Panc1 (cell line): ENCODE data around the gene DIAPH2. TPM values are rescaled to one million over a fixed set of nuclear protein-coding genes. Genes with fewer than 3 reads are reported as not detected.

Source experiments
- ATAC-seq: fragments of 200-7000 bp; cut with Tn5 transposase; 2 replicates; pipeline ENCODE4 v1.9.1; 2020; ENCODE audit warnings: mild to moderate bottlenecking, moderate library complexity
- BruUV-seq: library from RNA; stranded (reverse); fragments of 400-500 nt; replicated peaks from 2 replicates; lab custom pipeline; 2021; lab: Mats Ljungman, UMichigan
- CTCF ChIA-PET: fragments of 300-600 bp; sonication (Branson Sonifier 250); formaldehyde crosslinking; loops from one replicate; lab custom pipeline; 2022; ENCODE audit warnings: antibody characterized with exemption; lab: Charles Lee
- POLR2A ChIA-PET: fragments of 300-600 bp; sonication (Branson Sonifier 250); formaldehyde crosslinking; loops from one replicate; lab custom pipeline; 2022; ENCODE audit warnings: antibody characterized with exemption; lab: Charles Lee
- DNase-seq: peaks from one replicate; pipeline ENCODE4 v3.0.0-alpha.2; 2010; ENCODE audit warnings: low read depth, low spot score
- H3K27ac ChIP-seq: 2 replicates; pipeline ENCODE4 v1.5.1; 2011; ENCODE audit warnings: mild to moderate bottlenecking, low read length, inconsistent platforms
- H3K27me3 ChIP-seq: fragments of 200-500 bp; sonication (Bioruptor generic); 2 replicates; pipeline ENCODE4 v1.6.0; 2014; ENCODE audit warnings: low read length, inconsistent platforms; ENCODE audit not compliant: control insufficient read depth, insufficient read depth
- H3K36me3 ChIP-seq: fragments of 200-500 bp; sonication (Bioruptor generic); 2 replicates; pipeline ENCODE4 v1.5.1; 2014; ENCODE audit warnings: inconsistent platforms, mild to moderate bottlenecking, low read length, moderate library complexity; ENCODE audit not compliant: control insufficient read depth, insufficient read depth
- H3K4me1 ChIP-seq: 2 replicates; pipeline ENCODE4 v1.5.1; 2011; ENCODE audit warnings: inconsistent platforms, mild to moderate bottlenecking, low read length, moderate library complexity; ENCODE audit not compliant: control insufficient read depth, insufficient read depth
- H3K4me3 ChIP-seq, 2 experiments: 2 replicates each; pipeline ENCODE4 v1.5.1; 2011 to 2012; ENCODE audit warnings: low read depth in 2 of 2, low read length in 2 of 2, mild to moderate bottlenecking in 2 of 2, inconsistent platforms in 1 of 2, moderate library complexity in 1 of 2
- H3K9me3 ChIP-seq: fragments of 200-500 bp; sonication (Bioruptor generic); 2 replicates; pipeline ENCODE4 v1.5.1; 2014; ENCODE audit warnings: low read depth, mild to moderate bottlenecking, inconsistent platforms, low read length, moderate library complexity; ENCODE audit not compliant: control insufficient read depth, insufficient read depth
- CTCF ChIP-seq: fragments of 450-650 bp; IDR thresholded peaks from 2 replicates; pipeline ENCODE4 v1.5.1; 2017; ENCODE audit warnings: mild to moderate bottlenecking
- POLR2AphosphoS5 ChIP-seq: IDR thresholded peaks from 2 replicates; pipeline ENCODE4 v1.6.1; 2012; ENCODE audit warnings: mild to moderate bottlenecking, low read depth, low read length, moderate library complexity
- SIN3A ChIP-seq: IDR thresholded peaks from 2 replicates; pipeline ENCODE4 v1.6.1; 2012; ENCODE audit warnings: low read depth, mild to moderate bottlenecking, low read length, moderate library complexity, borderline replicate concordance; ENCODE audit not compliant: insufficient read depth
- TCF7L2 ChIP-seq: IDR thresholded peaks from 2 replicates; pipeline ENCODE4 v1.6.1; 2011; ENCODE audit warnings: mild to moderate bottlenecking, low read depth, low read length, inconsistent platforms
- in situ Hi-C: cut with HindIII; loops from 2 replicates; pipeline ENCODE4 v1.10.0; 2016; ENCODE audit warnings: low sequenced_read_pairs, low pct_unique_long_range_greater_than_20kb
- intact Hi-C: fragments of 100-400 bp; cut with micrococcal nuclease; formaldehyde crosslinking; loops from one replicate; pipeline ENCODE4 v1.10.0; 2022; ENCODE audit not compliant: unreplicated experiment
- total RNA-seq: library from RNA; stranded (reverse); gene quantifications from one replicate; pipeline ENCODE4 v1.2.1, GENCODE V29; 2021; ENCODE audit not compliant: unreplicated experiment
- TF ChIP-seq, protein P1 (sequence below), 2 experiments: IDR thresholded peaks; 2 replicates each; pipeline ENCODE4 v1.6.1; 2011 to 2012; ENCODE audit warnings: low read depth in 2 of 2, control low read depth in 1 of 2, low read length in 1 of 2, mild to moderate bottlenecking in 1 of 2, moderate library complexity in 1 of 2; ENCODE audit not compliant: insufficient read depth in 1 of 2

Gene DIAPH2
- total RNA-seq, 1 experiment from 2014 or later: 17.0 TPM

DNA sequence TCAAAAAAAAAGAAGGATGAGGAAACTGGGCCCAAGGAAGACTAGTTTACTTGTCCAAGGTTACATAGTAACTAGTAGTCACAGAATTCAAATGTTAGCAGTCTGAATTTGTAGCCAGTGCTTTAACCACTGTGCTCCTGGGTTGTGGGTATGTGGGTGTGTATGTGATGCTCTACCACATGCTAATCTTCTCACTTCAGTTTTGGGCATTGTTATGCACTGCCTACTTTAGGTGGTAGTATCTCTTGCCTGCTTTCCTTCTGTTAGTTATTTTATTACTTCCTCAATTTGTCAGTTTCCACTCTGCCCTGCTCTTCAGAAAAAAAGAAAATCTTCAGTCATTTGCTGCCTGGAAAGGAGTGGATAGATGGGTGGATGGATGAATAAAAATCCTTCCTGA is 418.3 kb downstream of the DIAPH2 start:
- no TSS peak for BruUV-seq

DNA sequence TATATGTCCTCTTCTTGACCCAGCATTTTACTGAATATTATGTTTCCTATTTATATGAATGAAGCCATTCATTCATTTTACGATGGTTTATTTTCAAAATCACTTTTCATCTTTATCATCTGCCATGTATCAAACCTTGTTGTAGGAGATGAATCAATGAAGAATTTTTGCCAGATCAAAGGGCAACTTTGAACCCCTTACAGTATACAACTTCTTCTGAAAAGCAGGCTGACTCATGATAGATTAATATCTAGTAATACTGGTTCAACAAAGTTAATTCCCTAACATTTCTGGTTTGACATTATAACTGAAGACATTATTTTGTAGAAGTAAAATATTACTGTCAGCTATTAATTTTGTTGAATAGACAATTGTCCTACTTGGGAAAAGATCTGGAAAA is 425.1 kb downstream of the DIAPH2 start:
- intact Hi-C loops: no loop called here
- Histone ChIP-seq H3K4me1 (no peaks in the 10 kb centered on the region), H3K4me3 (no peak overlapping the region), H3K27ac (no peak overlapping the region), H3K27me3 (no peaks in the 10 kb centered on the region), H3K36me3 (no peaks in the 10 kb centered on the region), H3K9me3 (no peaks in the 10 kb centered on the region)
- in situ Hi-C loops: no loop called here
- no TSS peak for BruUV-seq
- DNase-seq (no peak), ATAC-seq (no peak)
- TF ChIP-seq TCF7L2 (no peak), CTCF (no peak), SIN3A (no peak), POLR2AphosphoS5 (no peak)
- TF ChIP-seq, protein P1, sequence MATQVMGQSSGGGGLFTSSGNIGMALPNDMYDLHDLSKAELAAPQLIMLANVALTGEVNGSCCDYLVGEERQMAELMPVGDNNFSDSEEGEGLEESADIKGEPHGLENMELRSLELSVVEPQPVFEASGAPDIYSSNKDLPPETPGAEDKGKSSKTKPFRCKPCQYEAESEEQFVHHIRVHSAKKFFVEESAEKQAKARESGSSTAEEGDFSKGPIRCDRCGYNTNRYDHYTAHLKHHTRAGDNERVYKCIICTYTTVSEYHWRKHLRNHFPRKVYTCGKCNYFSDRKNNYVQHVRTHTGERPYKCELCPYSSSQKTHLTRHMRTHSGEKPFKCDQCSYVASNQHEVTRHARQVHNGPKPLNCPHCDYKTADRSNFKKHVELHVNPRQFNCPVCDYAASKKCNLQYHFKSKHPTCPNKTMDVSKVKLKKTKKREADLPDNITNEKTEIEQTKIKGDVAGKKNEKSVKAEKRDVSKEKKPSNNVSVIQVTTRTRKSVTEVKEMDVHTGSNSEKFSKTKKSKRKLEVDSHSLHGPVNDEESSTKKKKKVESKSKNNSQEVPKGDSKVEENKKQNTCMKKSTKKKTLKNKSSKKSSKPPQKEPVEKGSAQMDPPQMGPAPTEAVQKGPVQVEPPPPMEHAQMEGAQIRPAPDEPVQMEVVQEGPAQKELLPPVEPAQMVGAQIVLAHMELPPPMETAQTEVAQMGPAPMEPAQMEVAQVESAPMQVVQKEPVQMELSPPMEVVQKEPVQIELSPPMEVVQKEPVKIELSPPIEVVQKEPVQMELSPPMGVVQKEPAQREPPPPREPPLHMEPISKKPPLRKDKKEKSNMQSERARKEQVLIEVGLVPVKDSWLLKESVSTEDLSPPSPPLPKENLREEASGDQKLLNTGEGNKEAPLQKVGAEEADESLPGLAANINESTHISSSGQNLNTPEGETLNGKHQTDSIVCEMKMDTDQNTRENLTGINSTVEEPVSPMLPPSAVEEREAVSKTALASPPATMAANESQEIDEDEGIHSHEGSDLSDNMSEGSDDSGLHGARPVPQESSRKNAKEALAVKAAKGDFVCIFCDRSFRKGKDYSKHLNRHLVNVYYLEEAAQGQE (IDR thresholded peaks at IDR 0.05; ENCODE audit: insufficient read depth in 1 of 2, low read depth in 2 of 2, low read length in 1 of 2): no peak
- ChIA-PET CTCF (no interaction called here), POLR2A (no interaction called here)

More for the DNA sequence above, 418.3 kb downstream of the DIAPH2 start:
- ATAC-seq (no peak), DNase-seq (no peak)
- no peaks in the 10 kb centered on the region for H3K9me3 ChIP-seq
- TF ChIP-seq CTCF (no peak), SIN3A (no peak), TCF7L2 (no peak), POLR2AphosphoS5 (no peak)
- TF ChIP-seq, protein P1 (IDR thresholded peaks at IDR 0.05; ENCODE audit: insufficient read depth in 1 of 2, low read depth in 2 of 2, low read length in 1 of 2): no peak
- CTCF ChIA-PET: no interaction called here
- POLR2A ChIA-PET: no interaction called here
- in situ Hi-C loops (no loop called here), intact Hi-C loops (no loop called here)
- no peak overlapping the region for H3K4me3 ChIP-seq
- H3K36me3 ChIP-seq: no peaks in the 10 kb centered on the region
- no peaks in the 10 kb centered on the region for H3K4me1 ChIP-seq
- H3K27ac ChIP-seq: no peak overlapping the region
- H3K27me3 ChIP-seq: no peaks in the 10 kb centered on the region
